ENCODE measurements around the gene NES.

DNA sequence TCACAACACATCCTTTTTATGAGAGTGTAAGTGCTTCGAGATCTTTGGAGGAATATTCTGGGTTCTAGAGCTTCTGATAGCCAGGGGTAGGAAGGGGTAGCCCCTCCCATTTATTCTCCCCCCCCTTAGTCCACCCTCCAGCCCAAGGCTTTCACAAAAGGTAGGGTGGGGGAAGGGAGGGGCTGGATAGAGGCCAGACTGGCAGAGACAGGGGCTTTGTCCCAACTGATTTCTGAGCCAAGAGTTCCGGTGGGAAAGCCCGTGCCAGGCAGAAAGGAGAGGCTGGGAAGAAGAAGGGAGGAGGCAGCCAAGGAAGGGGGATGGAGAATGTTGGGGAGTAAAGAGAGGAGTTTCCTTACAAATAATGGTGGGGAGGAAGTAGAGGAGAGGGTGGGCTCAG lies 32.2 kb downstream of the NES start:
- TF ChIP-seq POLR2A (IDR thresholded peaks at IDR 0.05): no peak
- TF ChIP-seq, protein P1, sequence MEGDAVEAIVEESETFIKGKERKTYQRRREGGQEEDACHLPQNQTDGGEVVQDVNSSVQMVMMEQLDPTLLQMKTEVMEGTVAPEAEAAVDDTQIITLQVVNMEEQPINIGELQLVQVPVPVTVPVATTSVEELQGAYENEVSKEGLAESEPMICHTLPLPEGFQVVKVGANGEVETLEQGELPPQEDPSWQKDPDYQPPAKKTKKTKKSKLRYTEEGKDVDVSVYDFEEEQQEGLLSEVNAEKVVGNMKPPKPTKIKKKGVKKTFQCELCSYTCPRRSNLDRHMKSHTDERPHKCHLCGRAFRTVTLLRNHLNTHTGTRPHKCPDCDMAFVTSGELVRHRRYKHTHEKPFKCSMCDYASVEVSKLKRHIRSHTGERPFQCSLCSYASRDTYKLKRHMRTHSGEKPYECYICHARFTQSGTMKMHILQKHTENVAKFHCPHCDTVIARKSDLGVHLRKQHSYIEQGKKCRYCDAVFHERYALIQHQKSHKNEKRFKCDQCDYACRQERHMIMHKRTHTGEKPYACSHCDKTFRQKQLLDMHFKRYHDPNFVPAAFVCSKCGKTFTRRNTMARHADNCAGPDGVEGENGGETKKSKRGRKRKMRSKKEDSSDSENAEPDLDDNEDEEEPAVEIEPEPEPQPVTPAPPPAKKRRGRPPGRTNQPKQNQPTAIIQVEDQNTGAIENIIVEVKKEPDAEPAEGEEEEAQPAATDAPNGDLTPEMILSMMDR (IDR thresholded peaks at IDR 0.05): no peak

Data from thyroid gland (tissue), 4 donors.